ENCODE data around the gene TNNT2. TPM values are rescaled to one million over a fixed set of nuclear protein-coding genes. Genes with fewer than 3 reads are reported as not detected.

TNNT2 gene
- total and polyA plus RNA-seq, 2 of the 8 experiments (the other 6 are each of a cell fraction or from before 2014, with no cell fraction given) = 3.1 to 21.0 TPM

- TF ChIP-seq CHD7 (IDR thresholded peaks at IDR 0.05; ENCODE audit: insufficient replicate concordance, low read length) = no peak
- no peak for TF ChIP-seq NRF1 (IDR thresholded peaks at IDR 0.05; ENCODE audit: low read depth, low read length)
These were observed 2.3 kb upstream of the TNNT2 start (continued) for GRCh38 chr1:201379733-201380242.

All from H1 (cell line).